ENCODE measurements around the gene XXYLT1.

GRCh38 chr3:195236801-195237570 lies 34.0 kb downstream of the XXYLT1 start:
- TF ChIP-seq, protein P1, sequence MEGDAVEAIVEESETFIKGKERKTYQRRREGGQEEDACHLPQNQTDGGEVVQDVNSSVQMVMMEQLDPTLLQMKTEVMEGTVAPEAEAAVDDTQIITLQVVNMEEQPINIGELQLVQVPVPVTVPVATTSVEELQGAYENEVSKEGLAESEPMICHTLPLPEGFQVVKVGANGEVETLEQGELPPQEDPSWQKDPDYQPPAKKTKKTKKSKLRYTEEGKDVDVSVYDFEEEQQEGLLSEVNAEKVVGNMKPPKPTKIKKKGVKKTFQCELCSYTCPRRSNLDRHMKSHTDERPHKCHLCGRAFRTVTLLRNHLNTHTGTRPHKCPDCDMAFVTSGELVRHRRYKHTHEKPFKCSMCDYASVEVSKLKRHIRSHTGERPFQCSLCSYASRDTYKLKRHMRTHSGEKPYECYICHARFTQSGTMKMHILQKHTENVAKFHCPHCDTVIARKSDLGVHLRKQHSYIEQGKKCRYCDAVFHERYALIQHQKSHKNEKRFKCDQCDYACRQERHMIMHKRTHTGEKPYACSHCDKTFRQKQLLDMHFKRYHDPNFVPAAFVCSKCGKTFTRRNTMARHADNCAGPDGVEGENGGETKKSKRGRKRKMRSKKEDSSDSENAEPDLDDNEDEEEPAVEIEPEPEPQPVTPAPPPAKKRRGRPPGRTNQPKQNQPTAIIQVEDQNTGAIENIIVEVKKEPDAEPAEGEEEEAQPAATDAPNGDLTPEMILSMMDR (IDR thresholded peaks at IDR 0.05): no peak
- TF ChIP-seq POLR2AphosphoS5 (IDR thresholded peaks at IDR 0.05) (no peak), POLR2A (IDR thresholded peaks at IDR 0.05) (no peak)
